ENCODE results near the gene HPS4.

Gene HPS4

DNA sequence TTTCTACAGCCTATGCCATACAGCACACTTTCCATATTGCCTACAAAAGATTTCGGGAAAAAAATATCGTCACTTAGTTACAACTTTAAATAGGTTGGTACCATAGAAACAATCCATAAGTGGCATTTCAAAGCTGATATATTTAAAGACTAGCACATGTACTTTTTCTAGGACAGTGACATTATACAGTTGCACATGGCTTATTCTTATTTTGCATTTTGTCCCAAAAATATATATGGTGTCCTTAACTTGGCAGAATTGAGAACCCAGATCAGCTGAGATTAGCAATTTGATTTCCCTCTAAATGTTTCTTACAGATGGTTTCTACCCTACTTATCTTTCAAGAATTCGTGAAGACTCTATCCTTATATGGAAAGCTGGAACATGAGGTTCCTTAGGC is 32.3 kb upstream of the HPS4 start:
- Histone ChIP-seq H3K27me3 (ENCODE audit: control insufficient read depth, insufficient read depth, low read length) (no peaks in the 10 kb centered on the region), H3K4me1 (ENCODE audit: control insufficient read depth, low read depth, low read length) (peaks cover 10% of the 10 kb centered on the region), H3K36me3 (ENCODE audit: control insufficient read depth, low read depth, low read length) (no peaks in the 10 kb centered on the region), H3K4me3 (ENCODE audit: low read length) (no peak overlapping the region), H3K9ac (ENCODE audit: low read length) (no peak overlapping the region), H3K27ac (ENCODE audit: low read length) (no peak overlapping the region), H3K9me3 (ENCODE audit: control insufficient read depth, low read depth, low read length) (no peaks in the 10 kb centered on the region)

DNA sequence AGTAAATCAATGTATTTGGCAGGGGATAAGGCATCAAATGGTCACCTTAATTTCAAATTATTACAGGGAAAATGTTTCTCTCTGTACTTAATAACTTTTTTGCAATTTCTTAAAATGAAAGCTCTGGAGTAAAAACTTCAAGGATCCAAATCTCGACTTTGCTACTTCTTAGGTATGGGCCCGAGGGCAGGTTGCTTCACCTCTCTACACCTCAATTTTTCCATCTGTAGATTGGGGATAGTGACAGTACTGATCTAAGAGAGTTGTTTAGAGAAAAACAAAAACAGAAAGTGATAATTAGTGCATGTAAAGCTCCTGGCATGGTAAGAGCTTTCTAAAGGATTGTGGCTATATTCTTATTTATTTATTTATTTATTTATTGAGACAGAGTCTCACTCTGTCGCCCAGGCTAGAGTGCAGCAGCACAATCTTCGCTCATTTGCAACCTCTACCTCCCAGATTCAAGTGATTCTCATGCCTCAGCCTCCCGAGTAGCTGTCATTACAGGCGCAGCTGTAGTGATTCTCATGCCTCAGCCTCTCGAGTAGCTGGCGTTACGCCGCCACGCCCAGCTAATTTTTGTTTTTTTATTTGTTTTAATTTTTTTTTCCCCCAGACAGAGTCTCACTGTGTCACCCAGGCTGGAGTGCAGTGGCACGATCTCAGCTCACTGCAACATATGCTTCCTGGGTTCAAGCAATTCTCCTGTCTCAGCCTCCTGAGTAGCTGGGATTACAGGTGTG is 31.0 kb upstream of the HPS4 start:
- H3K9ac ChIP-seq (ENCODE audit: low read length): no peak overlapping the region
- peaks cover 10% of the 10 kb centered on the region for H3K4me1 ChIP-seq (ENCODE audit: control insufficient read depth, low read depth, low read length)
- no peak overlapping the region for H3K27ac ChIP-seq (ENCODE audit: low read length)
- H3K36me3 ChIP-seq (ENCODE audit: control insufficient read depth, low read depth, low read length): peaks cover 11% of the 10 kb centered on the region
- H3K4me3 ChIP-seq (ENCODE audit: low read length): no peak overlapping the region
- no peaks in the 10 kb centered on the region for H3K9me3 ChIP-seq (ENCODE audit: control insufficient read depth, low read depth, low read length)
- no peaks in the 10 kb centered on the region for H3K27me3 ChIP-seq (ENCODE audit: control insufficient read depth, insufficient read depth, low read length)

DNA sequence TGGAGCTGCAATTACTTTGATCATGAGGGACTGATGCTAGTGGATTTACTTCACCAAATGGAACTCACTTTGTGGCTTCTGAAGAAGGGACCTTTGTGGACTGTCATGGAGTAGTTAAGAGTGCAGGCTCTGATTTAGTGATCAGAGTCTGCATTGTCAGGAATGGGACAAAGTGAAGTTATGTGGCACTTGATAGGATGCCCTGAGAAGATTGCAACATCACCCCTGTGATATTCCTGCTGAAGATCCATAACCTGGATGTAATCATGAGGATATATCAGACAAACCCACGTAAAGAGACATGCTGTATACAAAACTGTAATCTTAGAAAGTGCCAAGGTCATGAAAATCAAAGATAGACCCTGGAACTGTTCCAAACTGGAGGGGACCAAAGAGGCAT is 30.3 kb upstream of the HPS4 start:
- H3K27ac ChIP-seq (ENCODE audit: low read length): no peak overlapping the region
- H3K36me3 ChIP-seq (ENCODE audit: control insufficient read depth, low read depth, low read length): peaks cover 18% of the 10 kb centered on the region
- H3K4me3 ChIP-seq (ENCODE audit: low read length): no peak overlapping the region
- H3K9me3 ChIP-seq (ENCODE audit: control insufficient read depth, low read depth, low read length): no peaks in the 10 kb centered on the region
- peaks cover 10% of the 10 kb centered on the region for H3K4me1 ChIP-seq (ENCODE audit: control insufficient read depth, low read depth, low read length)
- H3K9ac ChIP-seq (ENCODE audit: low read length): no peak overlapping the region
- H3K27me3 ChIP-seq (ENCODE audit: control insufficient read depth, insufficient read depth, low read length): no peaks in the 10 kb centered on the region

DNA sequence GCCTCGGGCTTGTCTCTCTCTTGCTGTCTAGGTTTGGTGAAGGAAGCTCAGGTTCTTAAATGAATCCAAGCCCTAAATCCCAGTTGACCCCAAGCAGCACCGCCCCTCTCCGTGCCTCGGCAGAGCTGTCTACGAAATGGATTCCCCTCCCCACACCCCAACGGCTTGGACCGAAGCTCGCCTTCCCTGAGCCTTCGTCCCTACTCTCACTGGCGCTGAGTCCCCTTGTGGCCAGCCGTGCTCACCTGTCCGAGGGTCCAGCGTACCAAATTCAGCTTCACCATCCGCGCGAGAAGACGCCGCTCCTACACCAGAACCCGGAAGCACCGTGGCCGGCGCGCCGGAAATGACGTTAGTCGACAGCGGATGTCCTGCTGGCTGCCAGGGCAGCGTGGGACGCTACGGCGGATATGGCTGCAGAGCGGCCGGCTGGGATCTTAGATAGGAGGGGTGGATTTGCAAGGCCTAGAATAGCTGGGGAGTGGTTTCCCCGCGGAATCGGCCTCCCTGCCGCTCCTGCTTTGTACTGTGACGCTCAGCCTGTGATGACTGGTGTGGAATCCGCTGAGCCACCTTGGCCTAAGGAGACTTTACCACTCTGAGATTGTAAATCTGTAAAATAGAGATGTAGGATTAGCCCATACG is 28.7 kb upstream of the HPS4 start, which contains the start of gene TFIP11:
Gene TFIP11 (minus strand): TSS at position 325 of the 645 bp plus-strand sequence. CDS start 2,201 bp downstream, outside the sequence.
- Histone ChIP-seq H3K27ac (ENCODE audit: low read length) (peak within 1 kb of the TSS; percentile 91), H3K27me3 (ENCODE audit: control insufficient read depth, insufficient read depth, low read length) (no peaks in the 10 kb centered on the region), H3K9me3 (ENCODE audit: control insufficient read depth, low read depth, low read length) (no peaks in the 10 kb centered on the region)

DNA sequence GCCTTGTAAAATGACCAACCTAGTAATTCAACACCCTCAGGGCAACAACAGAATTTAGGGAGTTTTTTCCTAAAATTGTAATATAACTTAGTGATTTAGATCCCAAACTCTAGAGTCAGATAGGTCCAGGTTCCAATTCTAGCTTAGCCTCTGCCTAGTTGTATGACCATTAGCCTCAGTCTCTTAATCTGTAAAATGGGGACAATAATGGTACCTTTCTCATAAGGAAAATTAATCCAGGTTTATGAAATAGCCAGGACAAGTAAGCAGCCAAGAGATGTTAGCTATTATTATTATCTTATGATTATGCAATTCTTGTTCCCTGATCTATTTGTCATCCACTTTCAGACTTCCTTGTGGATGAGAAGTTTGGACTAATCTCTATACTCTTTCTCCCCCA is 24.6 kb upstream of the HPS4 start:
- H3K4me1 ChIP-seq (ENCODE audit: control insufficient read depth, low read depth, low read length): peaks cover 8% of the 10 kb centered on the region
- no peak overlapping the region for H3K9ac ChIP-seq (ENCODE audit: low read length)
- peaks cover 66% of the 10 kb centered on the region for H3K36me3 ChIP-seq (ENCODE audit: control insufficient read depth, low read depth, low read length)
- H3K4me3 ChIP-seq (ENCODE audit: low read length): no peak overlapping the region
- H3K9me3 ChIP-seq (ENCODE audit: control insufficient read depth, low read depth, low read length): no peaks in the 10 kb centered on the region
- H3K27ac ChIP-seq (ENCODE audit: low read length): no peak overlapping the region
- H3K27me3 ChIP-seq (ENCODE audit: control insufficient read depth, insufficient read depth, low read length): no peaks in the 10 kb centered on the region

More for the DNA sequence above, 28.7 kb upstream of the HPS4 start, which contains the start of gene TFIP11:
- Histone ChIP-seq H3K4me1 (ENCODE audit: control insufficient read depth, low read depth, low read length) (peaks cover 10% of the 10 kb centered on the region), H3K9ac (ENCODE audit: low read length) (peak within 1 kb of the TSS; percentile 95), H3K36me3 (ENCODE audit: control insufficient read depth, low read depth, low read length) (peaks cover 29% of the 10 kb centered on the region), H3K4me3 (ENCODE audit: low read length) (peak within 1 kb of the TSS; percentile 91)

DNA sequence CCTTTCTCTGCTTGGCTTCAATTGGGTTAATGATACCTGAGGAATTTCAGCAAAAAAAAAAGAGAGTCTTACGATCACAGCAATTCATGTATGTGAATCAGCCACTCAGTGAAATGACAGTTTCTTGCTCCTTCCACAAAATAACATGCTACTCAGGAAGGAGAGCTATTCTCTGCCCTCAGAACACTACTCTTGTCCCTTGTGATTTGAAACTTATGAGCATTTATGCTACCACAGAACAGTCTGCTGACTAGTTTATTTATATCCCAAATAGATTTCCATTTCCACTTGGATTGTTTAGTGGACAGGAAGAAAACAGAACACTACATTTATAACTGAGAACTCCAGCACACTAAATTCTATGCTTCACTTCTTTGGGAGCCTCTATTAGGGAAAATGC is 20.2 kb upstream of the HPS4 start:
- Histone ChIP-seq H3K9ac (ENCODE audit: low read length) (no peak overlapping the region), H3K4me1 (ENCODE audit: control insufficient read depth, low read depth, low read length) (peaks cover 5% of the 10 kb centered on the region)

DNA sequence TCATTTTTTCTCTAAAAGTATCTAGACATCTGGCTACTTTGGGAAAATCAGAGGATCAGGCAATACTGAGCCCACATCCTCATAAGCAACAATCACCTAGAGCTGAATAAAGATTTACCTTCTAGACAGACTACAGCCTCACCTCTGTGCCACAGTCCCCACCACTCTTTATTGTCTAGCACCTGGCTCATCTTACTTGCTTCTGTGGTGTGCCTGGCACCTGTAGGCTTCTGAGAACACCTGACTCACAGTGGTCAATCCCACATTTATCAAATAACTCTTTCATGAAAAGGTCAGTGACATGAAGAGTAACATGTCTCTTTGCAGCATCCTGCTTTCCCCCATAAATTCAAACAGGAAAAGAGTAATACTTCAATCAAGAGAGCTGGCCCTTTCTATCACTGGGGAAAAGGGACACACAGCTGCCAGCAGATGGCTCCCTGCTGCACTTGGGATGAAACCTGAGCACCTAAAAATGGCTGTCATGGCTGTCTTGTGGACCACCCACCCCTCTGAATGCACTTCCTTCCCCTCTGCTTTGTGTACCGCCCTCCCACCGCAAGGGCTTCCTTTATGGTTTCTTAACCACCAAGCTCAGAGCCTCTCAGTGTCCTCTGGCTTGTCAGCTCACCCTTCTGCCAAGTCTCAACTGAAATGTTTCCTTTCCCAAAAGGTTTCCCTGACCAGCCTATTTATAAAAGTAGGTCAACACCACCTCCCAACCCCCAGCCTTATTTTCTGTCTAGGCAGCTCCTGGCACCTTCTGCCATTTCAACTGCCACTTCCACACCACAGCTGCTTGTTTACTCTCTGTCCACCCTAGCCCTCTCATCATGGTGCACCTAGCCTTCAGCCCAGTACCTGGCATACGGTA is 19.3 kb upstream of the HPS4 start:
- Histone ChIP-seq H3K36me3 (ENCODE audit: control insufficient read depth, low read depth, low read length) (peaks cover 81% of the 10 kb centered on the region), H3K9ac (ENCODE audit: low read length) (peak overlapping the region; percentile 14), H3K4me1 (ENCODE audit: control insufficient read depth, low read depth, low read length) (peaks cover 5% of the 10 kb centered on the region), H3K4me3 (ENCODE audit: low read length) (no peak overlapping the region), H3K27ac (ENCODE audit: low read length) (no peak overlapping the region), H3K9me3 (ENCODE audit: control insufficient read depth, low read depth, low read length) (no peaks in the 10 kb centered on the region), H3K27me3 (ENCODE audit: control insufficient read depth, insufficient read depth, low read length) (no peaks in the 10 kb centered on the region)

More for the DNA sequence above, 20.2 kb upstream of the HPS4 start:
- peaks cover 86% of the 10 kb centered on the region for H3K36me3 ChIP-seq (ENCODE audit: control insufficient read depth, low read depth, low read length)
- no peaks in the 10 kb centered on the region for H3K9me3 ChIP-seq (ENCODE audit: control insufficient read depth, low read depth, low read length)
- no peak overlapping the region for H3K4me3 ChIP-seq (ENCODE audit: low read length)
- H3K27me3 ChIP-seq (ENCODE audit: control insufficient read depth, insufficient read depth, low read length): no peaks in the 10 kb centered on the region
- no peak overlapping the region for H3K27ac ChIP-seq (ENCODE audit: low read length)

DNA sequence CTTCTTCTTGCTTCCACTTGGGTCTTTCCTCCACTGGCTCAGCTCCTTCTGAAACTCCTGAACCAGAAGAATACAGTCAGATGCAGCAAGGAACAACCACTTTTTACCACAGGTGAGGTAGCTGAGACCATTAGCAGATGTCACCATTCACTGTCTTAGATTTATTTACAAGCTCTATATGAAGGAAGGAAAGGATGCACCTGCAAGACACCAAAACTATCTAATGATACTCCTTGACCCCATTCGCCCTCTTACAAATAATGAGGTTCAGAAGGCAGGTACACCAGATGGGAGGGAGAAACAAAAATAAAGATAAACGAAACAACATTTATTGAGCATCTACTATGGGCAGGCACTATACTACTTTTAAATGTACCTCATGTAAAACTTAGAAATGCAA is 18.4 kb upstream of the HPS4 start:
- H3K9ac ChIP-seq (ENCODE audit: low read length): no peak overlapping the region
- peaks cover 82% of the 10 kb centered on the region for H3K36me3 ChIP-seq (ENCODE audit: control insufficient read depth, low read depth, low read length)

DNA sequence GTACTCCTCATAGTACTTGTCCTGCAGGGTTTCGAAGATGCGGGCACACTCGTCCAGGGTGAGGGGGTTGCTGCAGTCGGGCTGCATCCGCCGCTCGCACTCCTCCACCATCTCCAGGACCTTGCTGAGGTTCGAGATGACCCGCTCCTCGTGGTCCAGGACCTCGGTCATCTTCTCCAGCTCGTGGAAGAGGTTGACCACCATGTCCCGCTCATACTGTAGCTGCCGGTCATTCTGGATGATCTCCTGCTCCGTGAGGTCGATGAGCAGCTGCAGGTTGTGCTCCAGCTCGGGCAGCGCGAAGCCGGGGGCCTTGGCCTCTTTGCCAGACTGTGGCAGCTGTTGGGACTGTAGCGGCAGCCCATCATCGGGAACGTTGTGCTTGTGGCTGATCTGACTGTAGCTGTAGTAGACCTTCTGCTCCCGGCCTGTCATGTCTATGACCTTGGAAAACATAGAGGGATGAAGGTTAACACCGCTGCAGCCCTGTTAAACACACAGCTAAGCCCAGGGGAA is 15.7 kb upstream of the HPS4 start:
- Histone ChIP-seq H3K9ac (ENCODE audit: low read length) (no peak overlapping the region), H3K36me3 (ENCODE audit: control insufficient read depth, low read depth, low read length) (peaks cover 79% of the 10 kb centered on the region), H3K9me3 (ENCODE audit: control insufficient read depth, low read depth, low read length) (no peaks in the 10 kb centered on the region), H3K27ac (ENCODE audit: low read length) (no peak overlapping the region), H3K27me3 (ENCODE audit: control insufficient read depth, insufficient read depth, low read length) (no peaks in the 10 kb centered on the region), H3K4me3 (ENCODE audit: low read length) (no peak overlapping the region), H3K4me1 (ENCODE audit: control insufficient read depth, low read depth, low read length) (peaks cover 5% of the 10 kb centered on the region)

More for the DNA sequence above, 18.4 kb upstream of the HPS4 start:
- no peaks in the 10 kb centered on the region for H3K9me3 ChIP-seq (ENCODE audit: control insufficient read depth, low read depth, low read length)
- H3K4me1 ChIP-seq (ENCODE audit: control insufficient read depth, low read depth, low read length): peaks cover 5% of the 10 kb centered on the region
- H3K4me3 ChIP-seq (ENCODE audit: low read length): no peak overlapping the region
- H3K27ac ChIP-seq (ENCODE audit: low read length): no peak overlapping the region
- H3K27me3 ChIP-seq (ENCODE audit: control insufficient read depth, insufficient read depth, low read length): no peaks in the 10 kb centered on the region

DNA sequence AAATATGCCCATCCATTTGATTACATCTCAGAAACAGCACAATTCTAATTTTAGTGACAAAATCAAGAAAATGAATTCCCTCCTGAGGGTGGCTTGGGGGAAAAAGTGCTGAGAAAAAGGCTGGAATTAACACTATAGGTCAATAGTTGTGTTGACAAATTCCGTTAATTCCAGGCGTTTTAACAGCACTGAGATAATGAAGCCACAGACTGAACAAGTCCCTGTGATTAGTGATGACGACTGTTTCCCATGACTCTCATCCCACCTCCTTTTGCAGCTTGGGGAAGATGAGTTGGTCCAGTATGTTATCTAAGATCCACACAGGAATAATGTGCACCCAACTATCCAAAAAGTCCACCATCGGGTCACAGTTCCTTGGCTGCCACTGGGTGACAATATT is 12.9 kb upstream of the HPS4 start:
- peaks cover 81% of the 10 kb centered on the region for H3K36me3 ChIP-seq (ENCODE audit: control insufficient read depth, low read depth, low read length)
- H3K4me3 ChIP-seq (ENCODE audit: low read length): no peak overlapping the region
- H3K27me3 ChIP-seq (ENCODE audit: control insufficient read depth, insufficient read depth, low read length): no peaks in the 10 kb centered on the region
- no peak overlapping the region for H3K27ac ChIP-seq (ENCODE audit: low read length)
- no peaks in the 10 kb centered on the region for H3K4me1 ChIP-seq (ENCODE audit: control insufficient read depth, low read depth, low read length)
- no peak overlapping the region for H3K9ac ChIP-seq (ENCODE audit: low read length)
- no peaks in the 10 kb centered on the region for H3K9me3 ChIP-seq (ENCODE audit: control insufficient read depth, low read depth, low read length)

DNA sequence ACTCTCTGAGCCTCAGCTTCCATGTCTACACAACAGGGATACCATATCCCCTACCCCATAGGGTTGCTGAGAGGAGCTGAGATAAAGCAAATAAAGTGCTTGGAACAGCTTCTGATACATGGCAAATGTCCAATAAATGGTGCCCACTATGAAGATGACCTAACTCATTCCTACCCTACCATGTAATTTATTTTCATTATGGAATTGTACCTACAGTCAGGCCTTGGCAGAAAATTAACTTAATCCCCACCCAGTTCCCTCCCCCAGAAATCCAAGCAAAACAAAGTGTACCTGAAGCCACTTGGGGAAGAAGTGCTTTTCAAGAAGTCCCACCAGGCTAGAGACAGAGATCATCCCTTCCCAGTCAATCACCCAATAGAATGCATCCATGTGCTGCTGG is 10.9 kb upstream of the HPS4 start:
- no peaks in the 10 kb centered on the region for H3K27me3 ChIP-seq (ENCODE audit: control insufficient read depth, insufficient read depth, low read length)
- no peaks in the 10 kb centered on the region for H3K9me3 ChIP-seq (ENCODE audit: control insufficient read depth, low read depth, low read length)
- no peak overlapping the region for H3K4me3 ChIP-seq (ENCODE audit: low read length)
- peaks cover 81% of the 10 kb centered on the region for H3K36me3 ChIP-seq (ENCODE audit: control insufficient read depth, low read depth, low read length)
- H3K4me1 ChIP-seq (ENCODE audit: control insufficient read depth, low read depth, low read length): no peaks in the 10 kb centered on the region
- H3K9ac ChIP-seq (ENCODE audit: low read length): no peak overlapping the region
- H3K27ac ChIP-seq (ENCODE audit: low read length): no peak overlapping the region

Measured in iPS-18a (cell line).